Thoracic aorta (tissue), 2 donors: Measurements from ENCODE around the gene ESR2. TPM values are rescaled to one million over a fixed set of nuclear protein-coding genes. Genes with fewer than 3 reads are reported as not detected.

Experiments
- ATAC-seq: fragments of 150-250 bp; one replicate; pipeline ENCODE4 v1.8.0; 2017; ENCODE audit warnings: low read depth; ENCODE audit not compliant: insufficient number of reproducible peaks, low FRiP score
- DNase-seq: peaks from one replicate; pipeline ENCODE4 v3.0.0-alpha.2; 2020; ENCODE audit warnings: low spot score
- H3K27ac ChIP-seq, 2 donors: fragments of 200-600 bp; sonication (generic); 1 replicate in 1 of 2; 2 replicates in 1 of 2; pipeline ENCODE4 v1.5.1; 2016; ENCODE audit warnings: mild to moderate bottlenecking in 2 of 2, moderate library complexity in 2 of 2
- H3K27me3 ChIP-seq: fragments of 200-600 bp; sonication (generic); replicated peaks from 2 replicates; pipeline ENCODE4 v1.6.0; 2016; ENCODE audit warnings: mild to moderate bottlenecking; ENCODE audit not compliant: insufficient read depth
- H3K36me3 ChIP-seq: fragments of 200-600 bp; sonication (generic); one replicate; pipeline ENCODE4 v1.5.1; 2016
- H3K4me1 ChIP-seq, 2 donors: fragments of 200-600 bp; sonication (generic); 1 replicate in 1 of 2; 2 replicates in 1 of 2; pipeline versions ENCODE4 v1.5.1 to v1.6.0; 2016; ENCODE audit warnings: low read depth in 2 of 2, mild to moderate bottlenecking in 1 of 2; ENCODE audit not compliant: control insufficient read depth in 1 of 2
- H3K4me3 ChIP-seq: fragments of 200-600 bp; sonication (generic); 2 replicates; pipeline ENCODE4 v1.5.1; 2016; ENCODE audit warnings: mild to moderate bottlenecking
- H3K9me3 ChIP-seq: fragments of 200-600 bp; sonication (generic); 2 replicates; pipeline ENCODE4 v1.5.1; 2016
- CTCF ChIP-seq: fragments of 200-600 bp; sonication (generic); IDR thresholded peaks from one replicate; pipeline ENCODE4 v1.5.1; 2019; ENCODE audit warnings: antibody characterized with exemption
- total RNA-seq, 2 donors: library from RNA; depleted of rRNA; stranded (reverse); fragments of >200 nt; gene quantifications; one replicate each; pipeline versions ENCODE4 v1.1.0 to v1.2.3, GENCODE V29; 2016

The ESR2 gene
- total RNA-seq, 2 donors from 2014 or later = 0.27 to 0.71 TPM

GRCh38 chr14:64217834-64218233 lies 76.3 kb downstream of the ESR2 start:
- ATAC-seq (no peak), DNase-seq (no peak)
- no peak overlapping the region for H3K4me3 ChIP-seq
- no peaks in the 10 kb centered on the region for H3K9me3 ChIP-seq
- TF ChIP-seq CTCF = no peak
- peaks cover 7 to 26% of the 10 kb centered on the region in 2 donors for H3K4me1 ChIP-seq
- H3K27me3 ChIP-seq = no peaks in the 10 kb centered on the region
- peaks cover 33% of the 10 kb centered on the region for H3K36me3 ChIP-seq
- no peak overlapping the region for H3K27ac ChIP-seq

GRCh38 chr14:64217308-64217707 lies 76.9 kb downstream of the ESR2 start:
- H3K4me1 ChIP-seq = peaks cover 7 to 26% of the 10 kb centered on the region in 2 donors
- no peak overlapping the region for H3K4me3 ChIP-seq
- H3K27ac ChIP-seq = no peak overlapping the region
- no peak for DNase-seq
- ATAC-seq = no peak
- H3K27me3 ChIP-seq = no peaks in the 10 kb centered on the region
- peaks cover 33% of the 10 kb centered on the region for H3K36me3 ChIP-seq
- no peaks in the 10 kb centered on the region for H3K9me3 ChIP-seq
- no peak for TF ChIP-seq CTCF

- H3K27ac ChIP-seq = no peak overlapping the region
- DNase-seq = no peak
- ATAC-seq = no peak
- H3K36me3 ChIP-seq = peaks cover 27% of the 10 kb centered on the region
- peaks cover 7 to 26% of the 10 kb centered on the region in 2 donors for H3K4me1 ChIP-seq
- H3K4me3 ChIP-seq = no peak overlapping the region
- H3K27me3 ChIP-seq = no peaks in the 10 kb centered on the region
- no peak for TF ChIP-seq CTCF
- no peaks in the 10 kb centered on the region for H3K9me3 ChIP-seq
Measured at GRCh38 chr14:64215978-64216377, 78.2 kb downstream of the ESR2 start.

GRCh38 chr14:64215274-64215673 lies 78.9 kb downstream of the ESR2 start:
- ATAC-seq (no peak), DNase-seq (no peak)
- Histone ChIP-seq H3K36me3 (peaks cover 21% of the 10 kb centered on the region), H3K4me1 (peaks cover 7 to 26% of the 10 kb centered on the region in 2 donors), H3K27me3 (no peaks in the 10 kb centered on the region), H3K9me3 (no peaks in the 10 kb centered on the region), H3K27ac (no peak overlapping the region), H3K4me3 (no peak overlapping the region)
- TF ChIP-seq CTCF = no peak

- no peak overlapping the region for H3K4me3 ChIP-seq
- no peak for TF ChIP-seq CTCF
- peaks cover 33% of the 10 kb centered on the region for H3K36me3 ChIP-seq
- no peaks in the 10 kb centered on the region for H3K27me3 ChIP-seq
- peak overlapping the region; percentile 37 to 70 for H3K27ac ChIP-seq
- peaks cover 7 to 24% of the 10 kb centered on the region in 2 donors for H3K4me1 ChIP-seq
- DNase-seq = no peak
- ATAC-seq = no peak
- no peaks in the 10 kb centered on the region for H3K9me3 ChIP-seq
Measured at GRCh38 chr14:64213853-64214570, 80.2 kb downstream of the ESR2 start.
